Measurements from ENCODE around the gene ZBTB8B. TPM values are rescaled to one million over a fixed set of nuclear protein-coding genes. Genes with fewer than 3 reads are reported as not detected.

ZBTB8B gene
- total and polyA plus RNA-seq, 10 of the 15 experiments (the other 5 are each of a cell fraction or from before 2014, with no cell fraction given): under 0.01 to 0.04 (median 0.01) TPM; not detected in 4

- no peak for TF ChIP-seq NFYB (IDR thresholded peaks at IDR 0.05; ENCODE audit: insufficient read depth, low read depth, low read length)
- TF ChIP-seq USF2 (IDR thresholded peaks at IDR 0.05; ENCODE audit: borderline replicate concordance, low read depth, low read length): no peak
- TF ChIP-seq GABPA (IDR thresholded peaks at IDR 0.05; ENCODE audit: low read depth): no peak
- no peak for TF ChIP-seq RUNX3 (IDR thresholded peaks at IDR 0.05; ENCODE audit: low read length)
- no peak for TF ChIP-seq SKIL (IDR thresholded peaks at IDR 0.05; ENCODE audit: low read depth, poor library complexity, severe bottlenecking)
- no peak for TF ChIP-seq ZBTB4 (CRISPR knock-in tag; IDR thresholded peaks at IDR 0.05)
Observed at GRCh38 chr1:32501865-32502264, 37.0 kb downstream of the ZBTB8B start (continued).
